ENCODE data around the gene SUCNR1.
"Not testable (repeated sequence)": the region's sequence is repeated elsewhere in the genome, so short reads cannot be mapped to it uniquely, and the experiment has no call there.

The SUCNR1 gene

GRCh38 chr3:151903501-151903991, 30.1 kb downstream of the SUCNR1 start:
- no peak for DNase-seq

- peak in 1 of 2 experiments; percentile 22 for DNase-seq
Measured at GRCh38 chr3:151905647-151906046, 32.2 kb downstream of the SUCNR1 start.

DNA sequence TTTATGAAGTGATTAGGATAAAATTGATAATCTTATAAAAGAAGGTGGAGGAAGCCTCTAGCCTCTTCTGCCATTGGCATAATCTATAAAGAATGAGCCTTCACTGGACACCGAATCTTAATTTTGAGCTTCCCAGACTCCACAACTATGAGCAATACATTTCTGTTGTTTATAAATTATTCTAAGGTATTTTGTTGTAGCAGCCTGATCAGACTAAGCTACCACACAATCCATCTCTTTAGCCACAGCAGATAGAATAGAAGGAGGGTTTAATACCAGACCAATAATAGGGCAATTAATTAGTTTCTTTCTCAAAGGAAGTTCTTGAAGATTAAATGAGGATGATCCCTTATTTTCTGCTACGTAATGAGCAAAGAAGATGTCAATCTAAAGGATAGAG, 33.3 kb downstream of the SUCNR1 start:
- DNase-seq = no peak

DNA sequence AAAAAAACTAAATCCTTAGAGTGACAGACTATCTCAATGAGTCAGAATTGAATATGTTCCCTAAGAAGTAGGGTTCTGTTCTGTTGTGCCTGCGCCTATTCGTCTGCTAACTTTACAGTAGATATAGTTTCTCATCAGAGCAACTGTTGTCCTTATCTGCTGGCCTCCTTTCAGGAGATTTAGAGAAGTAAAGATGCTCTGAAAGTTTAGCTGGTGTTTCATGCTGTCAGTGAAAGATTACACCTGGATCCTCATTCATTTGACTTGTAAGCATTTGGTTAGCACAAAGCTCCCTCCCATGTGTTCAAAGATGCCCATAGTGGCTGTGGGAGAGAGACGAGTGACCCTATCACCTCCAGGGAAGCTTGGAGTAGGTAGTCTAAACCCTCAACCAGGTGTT, 35.0 kb downstream of the SUCNR1 start:
- no peak for DNase-seq

DNA sequence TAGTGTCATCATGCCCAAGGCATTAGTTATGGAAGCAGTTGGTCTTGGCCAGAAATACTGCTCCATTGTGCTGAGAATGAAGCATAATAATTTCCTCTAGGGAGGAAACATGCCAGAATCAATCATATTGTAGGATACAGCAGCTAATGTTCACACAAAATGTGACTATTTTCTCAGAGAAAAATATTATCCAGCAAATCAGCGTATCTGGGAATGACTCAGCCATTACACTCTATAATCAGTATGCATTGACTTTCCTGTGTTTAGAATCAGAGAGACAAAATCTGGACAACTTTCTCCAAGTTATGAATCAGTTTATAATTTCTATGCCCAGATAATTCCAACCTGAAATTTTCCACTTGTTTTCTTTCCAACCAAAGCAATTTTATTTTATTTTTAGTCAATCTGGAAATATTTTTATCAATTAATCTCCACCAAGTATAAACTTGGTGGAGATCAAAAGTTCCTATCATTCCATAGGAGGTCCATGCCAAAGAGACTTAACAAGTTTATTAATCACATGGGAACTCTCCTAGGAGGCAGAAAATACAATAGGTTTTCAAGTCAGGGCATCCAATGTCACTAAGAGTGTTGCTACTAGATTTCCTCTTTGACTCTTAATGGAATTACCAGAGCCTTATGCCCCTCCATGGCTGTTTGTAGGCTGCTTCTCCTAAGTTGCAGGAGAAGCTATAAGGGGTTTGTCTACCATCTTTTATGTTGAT, 36.4 kb downstream of the SUCNR1 start:
- no peak for DNase-seq

- DNase-seq = no peak
Measured at GRCh38 chr3:151911462-151911861, 38.0 kb downstream of the SUCNR1 start.

DNA sequence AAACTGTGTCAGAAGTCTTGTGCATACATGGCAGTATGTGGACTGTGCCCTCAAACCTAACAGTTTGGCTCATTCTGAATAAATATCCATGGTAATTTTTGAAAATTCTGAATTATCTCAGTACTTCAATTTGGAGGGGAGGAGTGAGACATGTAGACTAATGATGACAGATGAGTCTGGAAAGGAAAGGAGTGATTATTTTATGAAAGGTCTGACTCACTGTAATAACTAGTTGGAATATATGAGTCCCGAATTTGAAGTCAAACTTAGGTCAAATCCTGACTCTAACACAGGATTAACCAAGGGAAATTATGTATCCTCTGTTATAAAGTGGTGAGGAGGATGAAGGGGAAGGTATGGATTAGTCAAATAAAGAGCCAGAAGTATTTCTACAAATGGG, 38.6 kb downstream of the SUCNR1 start:
- no peak for DNase-seq

DNA sequence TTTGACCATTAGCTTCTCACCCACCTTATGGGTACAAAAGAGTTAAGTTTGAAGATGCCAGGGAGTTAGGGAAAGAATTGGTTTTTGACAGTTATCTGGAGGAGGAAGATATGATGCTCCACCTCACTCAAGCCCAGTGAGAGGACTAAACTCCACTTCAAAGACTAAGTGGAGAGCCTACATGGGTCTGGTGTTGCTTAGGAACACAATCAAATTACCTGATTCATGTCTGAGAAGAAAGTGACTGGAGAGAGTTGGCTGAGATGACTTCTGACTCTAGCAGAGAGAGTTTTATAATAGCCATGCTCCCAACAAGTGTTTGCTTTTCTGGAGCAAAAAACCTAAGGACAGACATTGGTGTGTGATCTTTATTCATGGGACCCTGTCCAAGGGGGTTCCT, 43.3 kb downstream of the SUCNR1 start:
- no peak for DNase-seq

- DNase-seq = peak; percentile 36 to 84
Measured at GRCh38 chr3:151918253-151919029, 45.0 kb downstream of the SUCNR1 start.

GRCh38 chr3:151919030-151919328, 45.5 kb downstream of the SUCNR1 start:
- no peak for DNase-seq

DNA sequence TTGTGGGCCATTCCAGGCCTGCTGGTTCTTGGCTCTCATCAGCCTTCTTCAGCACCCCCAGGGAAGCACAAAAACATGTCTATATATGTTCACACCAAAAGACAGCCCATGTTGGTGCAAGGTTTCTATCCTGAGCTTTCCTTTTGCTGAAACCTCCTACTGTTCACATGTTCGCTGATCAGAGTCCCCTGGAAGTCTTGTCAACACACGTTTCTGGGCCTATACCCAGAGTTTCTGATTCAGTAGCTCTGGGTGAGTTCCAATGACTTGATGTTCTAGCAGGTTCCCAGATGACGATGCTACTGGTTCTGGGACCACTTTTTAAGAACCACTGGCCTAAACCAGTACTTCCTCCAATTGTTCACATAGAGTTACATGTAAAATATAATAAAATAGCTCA, 46.0 kb downstream of the SUCNR1 start:
- no peak for DNase-seq

DNA sequence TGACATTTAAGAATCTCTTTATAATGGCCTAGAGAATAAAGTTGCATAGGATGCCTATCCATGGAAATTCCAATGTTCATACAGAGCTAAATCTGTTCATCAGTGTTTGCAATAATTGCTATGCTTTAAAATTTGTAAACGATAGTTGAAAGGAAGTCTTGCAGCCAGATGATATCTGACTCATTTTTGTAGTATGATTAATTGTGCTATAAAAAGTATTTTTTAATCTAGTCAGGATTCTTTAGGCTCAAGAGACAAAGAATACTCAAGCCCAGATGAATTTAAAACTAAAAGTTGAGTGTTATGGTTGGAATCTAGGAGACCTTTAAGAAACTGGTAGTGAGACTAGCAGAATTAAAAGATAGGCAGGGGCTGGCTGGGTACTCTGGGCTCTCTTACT, 50.5 kb downstream of the SUCNR1 start:
- DNase-seq = no peak

GRCh38 chr3:151924753-151925152, 51.3 kb downstream of the SUCNR1 start:
- DNase-seq = no peak

- DNase-seq = no peak
Measured at GRCh38 chr3:151925419-151925818, 52.0 kb downstream of the SUCNR1 start.

GRCh38 chr3:151925876-151926275, 52.4 kb downstream of the SUCNR1 start:
- no peak for DNase-seq

GRCh38 chr3:151926956-151927355, 53.5 kb downstream of the SUCNR1 start:
- no peak for DNase-seq

DNA sequence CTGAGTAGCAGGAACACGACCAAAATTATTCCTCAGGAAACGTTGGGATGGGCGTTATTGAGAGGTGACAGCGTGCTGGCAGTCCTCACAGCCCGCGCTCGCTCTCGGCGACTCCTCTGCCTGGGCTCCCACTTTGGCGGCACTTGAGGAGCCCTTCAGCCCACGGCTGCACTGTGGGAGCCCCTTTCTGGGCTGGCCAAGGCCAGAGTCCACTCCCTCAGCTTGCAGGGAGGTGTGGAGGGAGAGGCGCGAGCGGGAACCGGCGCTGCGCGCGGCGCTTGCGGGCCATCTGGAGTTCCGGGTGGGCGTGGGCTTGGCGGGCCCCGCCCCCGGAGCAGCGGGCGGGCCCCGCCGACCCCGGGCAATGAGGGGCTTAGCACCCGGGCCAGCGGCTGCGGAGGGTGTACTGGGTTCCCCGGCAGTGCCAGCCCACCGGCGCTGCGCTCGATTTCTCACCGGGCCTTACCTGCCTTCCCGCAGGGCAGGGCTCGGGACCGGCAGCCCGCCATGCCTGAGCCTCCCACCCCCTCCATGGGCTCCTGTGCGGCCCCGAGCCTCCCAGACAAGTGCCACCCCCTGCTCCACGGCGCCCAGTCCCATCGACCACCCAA, 54.6 kb downstream of the SUCNR1 start:
- DNase-seq = not testable (repeated sequence)

DNA sequence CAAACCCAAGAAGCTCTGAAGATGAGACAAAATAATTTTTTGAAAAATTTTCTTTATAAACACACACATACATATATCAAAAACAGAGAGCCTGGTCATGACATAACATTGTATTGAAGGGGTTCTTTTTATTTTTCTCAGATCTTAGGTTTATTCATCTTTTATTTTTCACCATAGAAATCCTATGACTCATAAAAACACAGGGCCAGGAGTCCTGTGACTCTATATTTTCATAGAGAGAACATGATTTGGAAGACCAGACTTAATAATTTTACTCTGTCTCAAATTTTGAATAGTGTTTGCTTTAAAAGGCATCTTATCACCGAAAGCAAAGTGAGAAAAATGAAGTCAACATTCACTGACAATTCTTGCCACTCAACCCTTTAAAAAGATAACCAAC, 57.7 kb downstream of the SUCNR1 start:
- no peak for DNase-seq

- no peak for DNase-seq
Measured at GRCh38 chr3:151933234-151933853, 59.9 kb downstream of the SUCNR1 start.

All from NCI-H526 (cell line).